ENCODE measurements around the gene MEI1.
A peak's percentile ranks its signal among the peaks of the same experiment; 100 is the strongest.
"Not testable (repeated sequence)": the region's sequence is repeated elsewhere in the genome, so short reads cannot be mapped to it uniquely, and the experiment has no call there.

MEI1 gene

GRCh38 chr22:41683052-41683451, 16.3 kb upstream of the MEI1 start:
- no peak for DNase-seq (ENCODE audit: low spot score)

- DNase-seq (ENCODE audit: low spot score), result no peak
These were observed 15.7 kb upstream of the MEI1 start for GRCh38 chr22:41683616-41684015.

- no peak for DNase-seq (ENCODE audit: low spot score)
These were observed 15.1 kb upstream of the MEI1 start for GRCh38 chr22:41684194-41684593.

DNA sequence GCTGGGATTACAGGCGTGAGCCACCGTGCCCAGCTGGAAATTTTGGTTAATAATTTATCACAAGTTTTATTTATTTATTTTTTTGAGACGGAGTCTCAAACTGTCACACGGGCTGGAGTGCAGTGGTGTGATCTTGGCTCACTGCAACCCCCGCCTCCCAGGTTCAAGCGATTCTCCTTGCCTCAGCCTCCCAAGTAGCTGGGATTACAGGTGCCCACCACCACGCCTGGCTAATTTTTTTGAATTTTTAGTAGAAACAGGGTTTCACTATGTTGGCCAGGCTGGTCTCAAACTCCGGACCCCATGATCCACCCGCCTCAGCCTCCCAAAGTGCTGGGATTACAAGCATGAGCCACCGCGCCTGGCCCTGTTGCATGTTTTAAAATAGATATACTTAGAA, 12.4 kb upstream of the MEI1 start:
- not testable (repeated sequence) for DNase-seq (ENCODE audit: low spot score)

DNA sequence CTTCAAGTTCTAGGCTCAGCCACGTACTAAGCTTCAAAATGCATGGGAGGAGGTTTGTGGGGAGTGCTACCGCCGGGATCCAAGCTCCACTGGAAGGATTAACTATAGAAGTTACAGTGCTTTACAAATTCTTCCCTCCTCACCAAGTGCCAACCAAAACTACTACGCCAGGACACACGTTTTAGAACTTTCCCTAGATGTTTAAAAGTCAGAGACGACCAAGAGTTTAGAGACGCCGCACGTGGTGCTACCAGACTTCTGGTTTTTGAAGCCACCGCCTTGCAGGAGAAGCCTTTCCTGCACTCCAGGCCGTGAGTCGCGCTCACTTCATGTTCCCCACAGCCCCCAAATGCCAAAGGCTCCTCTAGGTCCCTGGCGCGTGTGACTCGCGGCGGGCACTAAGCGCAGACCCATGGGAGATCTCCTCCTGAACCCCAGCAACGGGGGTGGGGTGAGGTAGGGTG, 11.4 kb upstream of the MEI1 start:
- no peak for DNase-seq (ENCODE audit: low spot score)

GRCh38 chr22:41688365-41689211, 10.7 kb upstream of the MEI1 start, which contains the start of gene SNU13:
TSS of gene SNU13 (minus strand) at chr22:41688867. CDS start at chr22:41688796, 71 bp downstream.
- peak; percentile 95 for DNase-seq (ENCODE audit: low spot score)

DNA sequence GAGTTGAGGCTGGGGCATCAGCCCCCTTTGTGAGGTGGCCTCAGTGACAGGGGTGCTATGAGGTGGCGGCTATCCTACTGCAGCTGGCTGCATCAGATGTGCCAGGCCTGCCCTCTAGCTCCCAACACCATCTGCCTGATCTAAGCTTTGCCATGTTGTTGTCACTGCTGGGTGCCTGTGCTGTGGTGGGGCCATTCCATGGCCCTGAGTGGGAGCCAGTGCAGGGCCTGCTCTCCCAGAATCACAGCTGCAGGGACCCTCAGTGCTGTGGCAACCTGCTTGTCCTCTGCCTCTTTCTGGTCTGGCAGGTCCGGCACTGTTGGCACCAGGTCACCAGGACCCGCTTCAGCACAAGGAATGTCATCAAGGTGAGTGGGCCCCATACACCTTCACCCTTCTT, 8.8 kb upstream of the MEI1 start:
- DNase-seq (ENCODE audit: low spot score), result no peak

- DNase-seq (ENCODE audit: low spot score), result no peak
These were observed 4.1 kb upstream of the MEI1 start for GRCh38 chr22:41695211-41695610.

- DNase-seq (ENCODE audit: low spot score), result no peak
These were observed 2.6 kb upstream of the MEI1 start for GRCh38 chr22:41696703-41697102.

DNA sequence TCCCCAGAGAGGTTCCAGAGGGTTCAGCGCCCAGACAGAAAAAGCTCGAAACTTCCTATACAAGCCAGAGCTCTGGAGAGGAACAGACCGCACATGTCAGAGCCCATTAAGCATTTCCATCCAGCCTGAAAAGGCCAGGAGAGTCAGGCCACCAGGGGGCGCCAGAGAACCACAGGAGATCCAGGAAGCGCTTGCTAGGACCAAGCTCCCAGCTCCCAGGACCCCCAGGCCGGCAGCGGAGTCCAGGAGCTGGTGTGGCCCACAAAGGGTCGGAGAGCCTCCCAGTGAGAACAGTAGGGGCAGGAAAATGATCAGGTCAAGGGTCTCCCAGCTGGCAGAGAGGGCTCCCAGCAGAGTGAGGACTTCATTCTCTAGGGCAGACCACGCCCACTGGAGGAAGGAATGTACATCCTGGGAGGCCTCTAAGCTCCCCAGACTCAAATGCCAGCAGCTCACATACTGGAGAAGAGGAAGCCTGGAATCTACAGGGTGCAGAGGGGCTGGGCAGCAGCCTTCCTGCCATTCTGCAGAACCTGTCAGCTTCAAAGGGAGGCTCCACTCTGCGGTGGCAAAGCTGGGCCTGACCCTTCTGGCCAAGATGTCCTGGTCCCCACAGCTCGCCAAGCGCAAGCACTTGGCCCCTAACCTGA, 2.1 kb upstream of the MEI1 start:
- DNase-seq (ENCODE audit: low spot score), result peak; percentile 90

DNA sequence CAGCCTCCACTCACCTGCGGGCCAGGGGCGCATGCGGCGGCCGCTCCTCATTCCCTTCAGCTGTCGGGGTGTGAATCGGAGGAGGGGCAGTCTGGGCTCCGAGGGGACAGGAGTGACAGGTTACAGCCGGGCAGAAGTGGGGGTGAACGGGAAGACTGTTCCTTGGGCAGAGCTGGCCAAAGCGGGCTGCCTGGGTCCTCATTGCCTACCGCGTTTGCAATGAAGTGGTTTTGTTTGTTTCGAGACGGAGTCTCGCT, 733 bp downstream of the MEI1 start:
- DNase-seq (ENCODE audit: low spot score), result no peak

DNA sequence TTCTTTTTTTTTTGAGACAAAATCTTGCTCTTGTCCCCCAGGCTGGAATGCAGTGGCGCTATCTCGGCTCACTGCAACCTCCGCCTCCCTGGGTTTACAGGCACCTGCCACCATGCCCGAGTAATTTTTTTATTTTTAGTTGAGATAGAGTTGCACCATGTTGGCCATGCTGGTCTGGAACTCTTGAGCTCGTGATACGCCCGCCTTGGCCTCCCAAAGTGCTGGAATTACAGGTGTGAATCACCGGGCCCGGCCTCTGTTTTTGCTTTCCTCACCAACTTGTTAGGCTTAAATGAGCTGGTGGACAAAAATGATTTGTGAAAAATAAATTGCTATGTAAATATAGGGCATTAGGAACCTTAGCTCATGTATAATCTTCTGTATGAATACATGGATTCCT, 3.5 kb downstream of the MEI1 start:
- DNase-seq (ENCODE audit: low spot score), result no peak

- DNase-seq (ENCODE audit: low spot score), result no peak
These were observed 10.0 kb downstream of the MEI1 start for GRCh38 chr22:41709341-41709740.

GRCh38 chr22:41713004-41713403, 13.7 kb downstream of the MEI1 start:
- no peak for DNase-seq (ENCODE audit: low spot score)

GRCh38 chr22:41722496-41722895, 23.2 kb downstream of the MEI1 start:
- no peak for DNase-seq (ENCODE audit: low spot score)

DNA sequence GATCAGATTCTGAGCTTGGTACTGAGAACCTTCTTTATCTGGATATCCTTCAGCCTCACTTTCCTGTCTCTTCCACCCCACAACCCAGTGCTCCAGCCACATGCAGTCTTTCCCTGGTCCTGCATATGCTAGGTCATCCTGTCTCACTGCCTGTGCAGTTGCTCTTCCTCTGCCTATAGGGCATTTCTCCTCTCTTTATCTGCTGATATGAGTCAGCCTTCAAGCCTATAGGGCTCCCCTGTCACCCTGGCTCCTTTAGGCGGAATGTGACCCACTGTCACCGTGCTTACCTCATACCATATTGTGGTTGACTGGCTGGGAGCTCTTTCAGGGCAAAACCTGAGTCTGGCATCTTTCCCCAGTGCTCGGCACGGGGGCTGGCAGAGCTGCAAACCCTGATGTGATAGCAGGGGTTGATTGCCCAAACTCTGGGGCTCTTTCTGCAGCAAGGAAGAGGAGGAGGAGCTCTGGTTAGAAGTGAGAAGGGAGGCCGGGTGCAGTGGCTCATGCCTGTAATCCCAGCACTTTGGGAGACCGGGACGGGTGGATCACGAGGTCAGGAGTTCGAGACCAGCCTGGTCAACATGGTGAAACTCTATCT, 26.3 kb downstream of the MEI1 start:
- no peak for DNase-seq (ENCODE audit: low spot score)

- no peak for DNase-seq (ENCODE audit: low spot score)
These were observed 32.3 kb downstream of the MEI1 start for GRCh38 chr22:41731609-41732008.

DNA sequence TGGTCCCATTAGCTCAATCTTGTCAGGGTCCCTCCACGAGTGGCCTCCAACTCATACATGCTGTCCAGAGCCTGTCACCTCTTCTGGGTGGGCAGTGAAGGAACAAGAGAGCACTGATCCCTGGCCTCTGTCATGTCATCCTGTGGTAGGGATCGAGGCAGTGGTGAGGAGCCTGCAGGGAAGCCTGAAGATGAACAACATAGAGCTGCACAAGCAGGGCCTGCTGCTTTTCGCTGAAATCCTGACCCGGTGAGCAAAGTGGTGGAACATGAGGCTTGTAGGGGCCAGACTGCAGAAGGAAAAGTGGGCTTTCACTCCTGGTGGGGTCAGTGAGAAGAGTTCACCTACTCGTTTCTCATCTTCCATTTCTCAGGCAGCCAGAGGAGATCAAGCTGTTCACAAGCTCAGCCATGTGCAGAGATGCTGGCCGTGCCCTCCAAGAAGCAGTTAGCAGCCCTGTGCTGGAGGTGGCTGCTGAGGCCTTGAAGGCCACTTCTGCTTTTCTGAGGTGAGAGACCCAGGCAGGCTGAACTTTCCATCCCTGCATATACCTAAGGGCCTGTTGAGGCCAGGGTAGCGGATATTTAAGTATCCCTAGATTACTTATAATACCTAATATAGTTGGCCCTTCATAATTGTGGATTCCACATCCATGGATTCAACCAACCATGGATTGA, 32.9 kb downstream of the MEI1 start:
- DNase-seq (ENCODE audit: low spot score), result no peak

DNA sequence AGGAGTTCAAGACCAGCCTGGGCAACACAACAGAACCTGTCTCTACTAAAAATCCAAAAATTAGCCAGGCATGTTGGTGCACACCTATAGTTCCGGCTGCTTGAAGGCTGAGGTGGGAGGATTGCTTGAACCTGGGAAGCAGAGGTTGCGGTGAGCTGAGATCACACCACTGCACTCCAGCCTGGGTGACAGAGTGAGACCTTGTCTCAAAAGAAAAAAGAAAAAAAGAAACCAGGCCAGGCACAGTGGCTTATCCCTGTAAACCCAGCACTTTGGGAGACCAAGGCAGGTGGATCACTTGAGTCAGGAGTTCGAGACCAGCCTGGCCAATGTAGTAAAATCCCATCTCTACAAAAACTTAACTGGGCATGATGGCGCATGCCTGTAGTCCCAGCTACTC, 33.9 kb downstream of the MEI1 start:
- not testable (repeated sequence) for DNase-seq (ENCODE audit: low spot score)

DNA sequence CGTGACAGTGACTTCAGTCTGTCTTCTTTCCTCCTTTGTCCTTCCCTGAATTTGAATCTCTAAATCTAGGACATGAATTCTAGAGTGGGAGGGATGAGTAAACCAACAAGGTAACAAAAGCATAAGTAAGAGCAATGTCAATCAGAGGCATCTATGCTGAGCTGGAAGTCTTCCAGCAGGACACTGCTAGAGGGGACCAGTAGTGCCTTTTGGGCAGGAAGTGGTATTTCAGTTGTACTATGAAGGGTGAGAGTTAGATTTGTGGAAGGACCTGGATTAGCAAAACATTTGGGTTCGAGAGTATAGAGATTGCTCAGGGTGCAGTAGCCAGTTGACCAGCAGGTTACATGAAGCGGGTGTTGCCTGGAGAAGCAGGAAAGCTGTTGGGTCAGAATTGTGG, 40.3 kb downstream of the MEI1 start:
- no peak for DNase-seq (ENCODE audit: low spot score)

GRCh38 chr22:41742918-41743317, 43.6 kb downstream of the MEI1 start:
- DNase-seq (ENCODE audit: low spot score), result no peak

GRCh38 chr22:41745968-41746367, 46.7 kb downstream of the MEI1 start:
- DNase-seq (ENCODE audit: low spot score), result no peak

Data from Ammon's horn (tissue), 1 donor.